ENCODE results near the gene MYL6.
A peak's percentile ranks its signal among the peaks of the same experiment; 100 is the strongest.

Gene MYL6

GRCh38 chr12:56119361-56119796, 38.8 kb upstream of the MYL6 start:
- TF ChIP-seq TEAD4 (IDR thresholded peaks at IDR 0.05), result 0 out of 2 replicates have a peak, but pooled peaks have one; percentile 13
- TF ChIP-seq EP300 (IDR thresholded peaks at IDR 0.05; ENCODE audit: borderline replicate concordance), result no peak
- TF ChIP-seq EGR1 (IDR thresholded peaks at IDR 0.05), result no peak
- peak; percentile 90 for TF ChIP-seq USF1 (IDR thresholded peaks at IDR 0.05)
- no peak for TF ChIP-seq YY1 (IDR thresholded peaks at IDR 0.05; ENCODE audit: low read depth)
- TF ChIP-seq TAF1 (IDR thresholded peaks at IDR 0.05; ENCODE audit: low read depth), result 0 out of 2 replicates have a peak, but pooled peaks have one; percentile 13
- peak; percentile 97 for TF ChIP-seq MAX (IDR thresholded peaks at IDR 0.05)
- peak; percentile 90 for TF ChIP-seq RAD21 (IDR thresholded peaks at IDR 0.05; ENCODE audit: low read depth)
- TF ChIP-seq TCF12 (IDR thresholded peaks at IDR 0.05; ENCODE audit: low read depth), result no peak

GRCh38 chr12:56120158-56120846, 37.9 kb upstream of the MYL6 start:
- TF ChIP-seq EGR1 (IDR thresholded peaks at IDR 0.05) (no peak), MAX (IDR thresholded peaks at IDR 0.05) (no peak), FOXM1 (IDR thresholded peaks at IDR 0.05; ENCODE audit: borderline replicate concordance, low read depth) (no peak), TEAD4 (IDR thresholded peaks at IDR 0.05) (no peak), TCF12 (IDR thresholded peaks at IDR 0.05; ENCODE audit: low read depth) (no peak), USF1 (IDR thresholded peaks at IDR 0.05) (no peak), EP300 (IDR thresholded peaks at IDR 0.05; ENCODE audit: borderline replicate concordance) (no peak)

- TF ChIP-seq REST (IDR thresholded peaks at IDR 0.05; ENCODE audit: low read depth) (no peak), FOXM1 (IDR thresholded peaks at IDR 0.05; ENCODE audit: borderline replicate concordance, low read depth) (no peak), USF1 (IDR thresholded peaks at IDR 0.05) (no peak), EGR1 (IDR thresholded peaks at IDR 0.05) (no peak), CREB1 (IDR thresholded peaks at IDR 0.05; ENCODE audit: low read depth) (no peak), MAX (IDR thresholded peaks at IDR 0.05) (no peak), ZBTB7A (IDR thresholded peaks at IDR 0.05; ENCODE audit: low read depth) (no peak), TAF1 (IDR thresholded peaks at IDR 0.05; ENCODE audit: low read depth) (no peak), NFIC (IDR thresholded peaks at IDR 0.05) (no peak), YY1 (IDR thresholded peaks at IDR 0.05; ENCODE audit: low read depth) (no peak), RAD21 (IDR thresholded peaks at IDR 0.05; ENCODE audit: low read depth) (no peak), TEAD4 (IDR thresholded peaks at IDR 0.05) (no peak), CEBPB (IDR thresholded peaks at IDR 0.05) (no peak), TCF12 (IDR thresholded peaks at IDR 0.05; ENCODE audit: low read depth) (no peak), EP300 (IDR thresholded peaks at IDR 0.05; ENCODE audit: borderline replicate concordance) (no peak)
These were observed 36.8 kb upstream of the MYL6 start for GRCh38 chr12:56121204-56121870.

GRCh38 chr12:56122637-56123036, 35.5 kb upstream of the MYL6 start:
- TF ChIP-seq FOXM1 (IDR thresholded peaks at IDR 0.05; ENCODE audit: borderline replicate concordance, low read depth) (no peak), ZBTB7A (IDR thresholded peaks at IDR 0.05; ENCODE audit: low read depth) (no peak), CREB1 (IDR thresholded peaks at IDR 0.05; ENCODE audit: low read depth) (no peak), NFIC (IDR thresholded peaks at IDR 0.05) (no peak), MAX (IDR thresholded peaks at IDR 0.05) (no peak), EGR1 (IDR thresholded peaks at IDR 0.05) (no peak), USF1 (IDR thresholded peaks at IDR 0.05) (no peak), CEBPB (IDR thresholded peaks at IDR 0.05) (no peak), TAF1 (IDR thresholded peaks at IDR 0.05; ENCODE audit: low read depth) (no peak), YY1 (IDR thresholded peaks at IDR 0.05; ENCODE audit: low read depth) (no peak), TEAD4 (IDR thresholded peaks at IDR 0.05) (no peak), RAD21 (IDR thresholded peaks at IDR 0.05; ENCODE audit: low read depth) (no peak), EP300 (IDR thresholded peaks at IDR 0.05; ENCODE audit: borderline replicate concordance) (no peak)

- no peak for TF ChIP-seq EGR1 (IDR thresholded peaks at IDR 0.05)
- TF ChIP-seq CREB1 (IDR thresholded peaks at IDR 0.05; ENCODE audit: low read depth), result no peak
These were observed 34.0 kb upstream of the MYL6 start for GRCh38 chr12:56124133-56124532.

Measured in Ishikawa (cell line).